HG03103 (cell line): ENCODE measurements around the gene ZRANB3.
A peak's percentile ranks its signal among the peaks of the same experiment; 100 is the strongest.
"Not testable (repeated sequence)": the region's sequence is repeated elsewhere in the genome, so short reads cannot be mapped to it uniquely, and the experiment has no call there.

Experiments used
- ATAC-seq: cut with Tn5 transposase; IDR thresholded peaks from one replicate; pipeline ENCODE4 v1.9.1; 2021; ENCODE audit warnings: low read depth; ENCODE audit not compliant: unreplicated experiment

Gene ZRANB3

DNA sequence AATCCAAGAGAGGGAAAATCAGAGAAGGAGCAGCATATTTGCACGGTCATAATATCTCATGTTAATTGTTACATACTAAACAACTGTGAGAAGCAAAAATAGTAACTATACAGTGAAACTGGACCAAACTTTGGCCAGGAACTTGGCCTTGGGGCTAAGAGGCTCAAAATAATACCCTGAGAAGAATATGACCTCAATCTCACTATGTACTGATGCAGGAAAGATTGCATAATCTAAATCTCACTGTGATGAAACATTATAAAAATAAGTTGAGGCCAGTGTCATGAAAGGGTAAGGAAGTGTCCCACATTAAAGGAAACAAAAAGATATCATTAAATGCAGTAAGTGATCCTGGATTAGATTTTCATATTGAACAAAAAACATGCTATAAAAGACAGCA, 36.5 kb downstream of the ZRANB3 start:
- ATAC-seq, result no peak

DNA sequence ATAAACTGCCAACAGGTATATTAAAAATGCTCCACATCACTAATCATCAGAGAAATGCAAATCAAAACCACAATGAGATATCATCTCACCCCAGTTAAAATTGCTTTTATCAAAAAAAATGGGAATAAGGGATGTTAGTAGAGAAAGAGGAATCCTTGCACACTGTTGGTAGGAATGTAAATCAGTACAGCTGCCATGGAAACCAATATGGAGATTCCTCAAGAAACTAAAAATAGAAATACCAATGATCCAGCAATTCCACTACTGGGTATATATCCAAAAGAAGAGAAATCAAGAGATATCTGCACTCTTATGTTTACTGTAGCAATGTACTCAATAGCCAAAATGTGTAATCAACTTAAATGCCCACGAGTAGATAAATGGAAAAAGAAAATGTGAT, 40.6 kb downstream of the ZRANB3 start:
- ATAC-seq, result no peak

DNA sequence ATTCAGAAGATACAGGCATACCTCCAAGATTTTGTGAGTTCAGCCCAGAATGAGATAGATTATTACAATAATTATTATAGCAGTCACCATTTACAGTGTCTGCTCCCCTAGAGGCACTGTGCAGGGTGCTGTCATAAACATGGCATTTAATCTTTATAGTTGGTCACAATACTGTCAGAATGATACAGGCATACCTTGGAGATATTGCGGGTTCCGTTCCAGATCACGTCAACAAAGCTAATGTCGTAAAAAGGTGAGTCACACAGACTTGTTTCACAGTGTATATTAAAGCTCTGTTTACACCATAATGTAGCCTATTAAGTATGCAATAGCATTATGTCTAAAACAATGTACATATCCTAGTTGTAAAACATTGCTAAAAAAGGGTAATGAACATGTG, 45.6 kb downstream of the ZRANB3 start:
- no peak for ATAC-seq

DNA sequence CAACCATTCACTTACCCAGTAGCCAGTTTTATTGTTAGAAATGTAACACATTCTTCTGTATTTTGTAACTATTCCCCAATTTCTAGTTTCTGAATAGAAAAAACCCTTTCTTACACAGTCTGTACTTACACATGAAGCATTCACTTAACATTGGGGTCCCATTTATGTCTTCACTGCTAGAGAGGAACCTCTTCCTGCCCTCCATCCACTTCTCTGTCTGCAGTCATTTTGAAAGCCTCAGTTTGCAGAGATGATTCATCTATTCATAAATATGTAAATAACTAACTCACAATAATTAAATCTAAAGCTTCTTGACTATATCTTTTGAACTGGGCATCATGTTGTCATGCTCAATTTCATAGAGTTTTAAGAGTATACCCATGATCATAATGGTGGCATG, 55.9 kb downstream of the ZRANB3 start:
- no peak for ATAC-seq

DNA sequence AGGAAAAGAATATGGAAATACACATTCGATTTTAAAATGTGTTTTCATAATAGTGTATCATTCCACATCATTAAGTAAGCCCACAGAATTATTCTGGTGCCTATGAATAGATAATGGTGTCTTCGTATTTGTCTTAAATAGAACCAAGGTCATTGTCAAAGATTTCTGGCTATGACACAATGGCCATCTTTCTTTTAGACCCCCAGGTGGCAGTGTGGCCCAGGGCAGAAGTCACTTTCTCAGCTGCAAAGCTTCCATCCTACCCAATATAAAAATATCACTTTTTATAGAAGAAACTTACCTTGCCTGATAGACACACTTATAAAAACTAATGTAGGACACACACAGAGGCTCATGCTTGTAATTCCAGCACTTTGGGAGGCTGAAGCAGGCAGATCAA, 57.5 kb downstream of the ZRANB3 start:
- peak; percentile 59 for ATAC-seq

DNA sequence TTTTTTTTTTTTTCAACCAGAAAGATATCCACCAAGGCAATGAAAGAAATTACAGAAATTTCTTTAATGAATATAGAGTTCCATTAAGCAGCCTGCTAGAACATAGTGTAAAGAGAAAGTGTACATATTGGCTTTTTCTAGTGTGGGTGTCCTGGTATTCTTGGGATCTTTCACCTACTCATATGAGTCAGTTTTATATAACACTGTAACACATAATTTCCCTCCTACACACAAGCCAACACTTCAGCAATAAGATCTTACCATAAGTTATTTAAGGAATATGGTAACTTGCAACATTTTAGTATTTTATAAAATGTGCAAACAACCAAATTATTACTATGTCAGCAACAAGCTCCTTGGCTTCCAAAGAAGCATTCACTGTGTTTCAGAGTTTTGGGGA, 59.9 kb downstream of the ZRANB3 start:
- no peak for ATAC-seq

DNA sequence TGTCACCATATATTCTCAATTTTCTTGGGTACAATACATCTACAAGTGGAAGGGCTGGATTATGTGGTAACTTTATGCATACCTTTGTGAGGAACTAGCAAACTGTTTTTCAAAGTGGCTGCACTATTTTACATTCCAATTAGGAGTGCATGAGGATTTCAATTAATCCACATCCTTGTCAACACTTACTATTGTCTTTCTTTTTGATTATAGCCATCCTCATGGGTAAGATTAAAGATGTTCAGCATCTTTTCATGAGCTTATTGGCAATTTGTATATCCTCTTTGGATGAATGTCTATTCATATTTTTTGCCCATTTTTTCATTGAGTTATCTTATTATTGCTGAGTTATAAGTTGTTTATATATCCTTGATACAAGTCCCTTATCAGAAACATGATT, 73.7 kb downstream of the ZRANB3 start:
- no peak for ATAC-seq

DNA sequence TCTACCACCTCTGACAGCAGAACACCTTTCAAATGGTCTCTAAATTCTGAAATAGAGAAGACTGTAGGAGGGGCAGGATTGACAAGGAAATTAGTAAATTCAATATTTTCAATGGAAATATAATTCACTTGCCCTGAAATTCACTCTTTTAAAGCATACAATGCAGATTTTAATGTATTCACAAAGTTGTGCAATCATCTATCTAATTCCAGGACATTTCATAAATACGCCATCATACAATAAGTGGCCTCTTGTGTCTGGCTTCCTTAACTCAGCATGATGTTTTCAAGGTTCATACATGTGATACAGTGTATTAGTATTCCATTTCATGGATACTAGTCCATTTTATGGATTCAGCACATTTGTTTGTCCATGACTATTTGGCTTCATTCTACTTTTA, 74.2 kb downstream of the ZRANB3 start:
- no peak for ATAC-seq

DNA sequence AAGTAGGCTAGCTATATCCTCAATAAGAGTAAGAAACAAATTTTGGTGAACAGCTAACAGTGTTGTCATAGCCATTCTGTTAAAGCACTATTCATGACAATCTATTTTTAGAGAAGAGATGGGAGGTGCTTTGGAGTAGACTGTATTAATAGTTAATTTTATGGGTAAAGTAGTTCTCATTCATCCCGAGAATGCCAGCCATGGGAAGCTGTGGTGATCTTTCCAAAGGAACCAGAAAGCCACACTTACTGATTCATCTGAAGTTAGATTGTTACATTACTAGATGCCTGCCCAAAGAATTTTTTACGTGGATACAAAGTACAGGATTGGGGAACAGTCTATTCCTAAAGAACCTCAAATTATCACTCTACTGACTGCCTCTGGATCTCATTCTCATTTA, 74.6 kb downstream of the ZRANB3 start:
- no peak for ATAC-seq

DNA sequence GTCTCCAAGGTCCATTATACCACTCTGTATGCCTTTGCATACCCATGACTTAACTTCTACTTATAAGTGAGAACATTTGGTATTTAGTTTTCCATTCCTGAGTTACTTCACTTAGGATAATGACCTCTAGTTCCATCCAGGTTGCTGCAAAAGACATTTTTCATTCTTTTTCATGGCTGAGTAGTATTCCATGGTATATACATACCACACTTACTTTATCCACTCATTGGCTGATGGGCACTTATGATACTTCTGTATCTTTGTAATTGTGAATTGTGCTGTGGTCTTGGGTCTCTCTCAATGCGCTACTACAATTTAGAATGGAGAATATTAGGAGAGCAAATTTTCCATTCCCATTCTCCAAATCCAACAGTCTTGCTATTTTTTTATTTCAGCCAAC, 76.4 kb downstream of the ZRANB3 start:
- no peak for ATAC-seq

DNA sequence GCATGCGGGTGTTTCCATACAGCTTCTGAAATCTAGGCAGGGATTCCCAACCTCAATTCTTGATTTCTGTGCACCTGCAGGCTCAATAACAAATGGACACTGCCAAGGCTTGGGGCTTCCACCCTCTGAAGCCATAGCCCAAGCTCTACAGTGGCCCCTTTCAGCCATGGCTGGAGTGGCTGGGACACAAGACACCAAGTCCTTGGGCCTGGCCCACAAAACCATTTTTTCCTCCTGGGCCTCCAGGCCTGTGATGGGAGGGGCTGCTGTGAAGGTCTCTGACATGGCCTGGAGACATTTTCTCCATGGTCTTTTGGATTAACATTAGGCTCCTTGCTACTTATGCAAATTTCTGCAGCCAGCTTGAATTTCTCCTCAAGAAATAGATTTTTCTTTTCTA, 78.0 kb downstream of the ZRANB3 start:
- ATAC-seq, result not testable (repeated sequence)

DNA sequence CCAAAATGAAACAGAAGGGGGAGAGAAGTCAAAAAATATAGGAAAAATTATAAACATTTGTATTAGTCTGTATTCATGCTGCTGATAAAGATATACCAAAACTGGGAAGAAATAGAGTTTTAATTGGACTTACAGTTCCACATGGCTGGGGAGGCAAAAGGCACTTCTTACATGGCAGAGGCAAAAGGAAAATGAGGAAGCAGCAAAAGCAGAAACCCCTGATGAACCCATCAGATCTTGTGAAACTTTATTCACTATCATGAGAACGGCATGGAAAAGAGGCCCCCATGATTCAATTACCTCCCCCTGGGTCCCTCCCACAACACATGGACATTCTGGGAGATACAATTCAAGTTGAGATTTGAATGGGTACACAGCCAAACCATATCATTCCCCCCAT, 79.1 kb downstream of the ZRANB3 start:
- ATAC-seq, result no peak

DNA sequence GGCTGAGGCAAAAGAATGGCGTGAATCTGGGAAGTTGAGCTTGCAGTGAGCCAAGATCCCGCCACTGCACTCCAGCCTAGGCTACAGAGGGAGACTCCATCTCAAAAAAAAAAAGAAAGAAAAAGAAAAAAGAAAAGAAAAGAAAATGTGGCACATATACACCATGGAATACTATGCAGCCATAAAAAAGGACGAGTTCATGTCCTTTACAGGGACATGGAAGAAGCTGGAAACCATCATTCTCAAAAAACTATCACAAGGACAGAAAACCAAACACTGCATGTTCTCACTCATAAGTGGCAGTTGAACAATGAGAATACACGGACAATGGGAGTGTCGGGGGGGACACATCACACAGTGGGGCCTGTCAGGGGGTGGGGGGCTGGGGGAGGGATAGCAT, 88.0 kb downstream of the ZRANB3 start:
- not testable (repeated sequence) for ATAC-seq

DNA sequence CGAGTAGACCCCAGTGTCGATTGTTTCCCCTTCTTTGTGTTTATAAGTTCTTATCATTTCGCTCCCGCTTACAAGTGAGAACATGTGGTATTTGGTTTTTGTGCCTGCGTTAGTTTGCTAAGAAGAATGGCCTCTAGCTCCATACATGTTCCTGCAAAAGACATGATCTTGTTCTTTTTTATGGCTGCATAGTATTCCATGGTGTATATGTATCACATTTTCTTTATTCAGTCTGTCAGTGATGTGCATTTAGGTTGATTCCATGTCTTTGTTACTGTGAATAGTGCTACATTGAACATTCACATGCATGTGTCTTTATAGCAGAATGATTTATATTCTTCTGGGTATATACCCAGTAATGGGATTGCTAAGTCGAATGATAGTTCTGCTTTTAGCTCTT, 95.9 kb downstream of the ZRANB3 start:
- ATAC-seq, result not testable (repeated sequence)

DNA sequence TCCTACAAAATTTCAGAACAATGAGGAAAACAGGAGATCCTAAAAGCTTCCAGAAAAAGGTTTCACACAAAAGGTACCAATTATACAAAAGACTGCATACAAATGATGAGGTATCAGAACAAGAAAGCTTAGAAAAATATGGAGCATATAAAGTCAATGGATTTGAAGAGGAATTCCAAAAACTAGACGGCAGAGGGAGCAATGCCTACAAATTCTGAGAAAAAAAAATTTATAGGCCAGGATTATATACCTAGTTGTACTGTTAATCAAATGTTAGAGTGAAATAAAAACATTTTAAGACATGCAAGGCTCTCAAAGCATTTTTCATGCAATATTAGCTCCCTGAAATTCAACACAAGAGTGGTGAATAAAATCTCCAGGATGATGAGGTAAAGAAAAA, 106.2 kb downstream of the ZRANB3 start:
- ATAC-seq, result no peak

DNA sequence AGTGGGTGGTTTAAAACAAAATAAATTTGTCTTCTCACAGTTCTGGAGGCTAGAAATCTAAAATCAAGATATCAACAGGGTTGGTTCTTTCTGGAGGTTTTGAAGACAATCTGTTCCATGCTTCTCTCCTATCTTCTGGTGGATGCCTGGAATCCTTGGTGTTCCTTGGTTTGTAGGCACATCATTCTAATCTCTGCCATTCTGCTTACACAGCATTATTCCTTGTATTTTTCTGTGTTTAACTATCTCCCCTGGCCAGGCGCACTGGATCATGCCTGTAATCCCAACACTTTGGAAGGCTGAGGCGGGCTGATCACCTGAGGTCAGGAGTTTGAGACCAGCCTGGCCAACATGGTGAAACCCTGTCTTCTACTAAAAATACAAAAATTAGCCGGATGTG, 108.1 kb downstream of the ZRANB3 start:
- ATAC-seq, result no peak

DNA sequence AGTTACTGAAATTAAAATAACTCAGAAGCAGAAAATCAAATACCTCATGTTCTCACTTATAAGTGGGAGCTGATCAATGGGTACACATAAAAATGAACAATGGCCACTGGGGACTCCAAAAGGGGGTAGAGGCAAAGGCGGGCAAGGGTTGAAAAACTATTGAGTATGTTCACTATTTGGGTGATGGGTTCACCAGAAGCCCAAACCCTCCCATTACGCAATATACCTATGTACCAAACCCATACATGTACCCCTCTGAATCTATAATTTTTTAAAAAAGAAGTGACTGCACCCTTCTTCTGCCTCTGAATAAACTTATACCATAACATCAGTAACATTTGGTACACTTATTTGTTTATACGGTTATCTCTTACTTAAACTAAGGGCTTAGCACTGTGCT, 119.4 kb downstream of the ZRANB3 start:
- no peak for ATAC-seq

DNA sequence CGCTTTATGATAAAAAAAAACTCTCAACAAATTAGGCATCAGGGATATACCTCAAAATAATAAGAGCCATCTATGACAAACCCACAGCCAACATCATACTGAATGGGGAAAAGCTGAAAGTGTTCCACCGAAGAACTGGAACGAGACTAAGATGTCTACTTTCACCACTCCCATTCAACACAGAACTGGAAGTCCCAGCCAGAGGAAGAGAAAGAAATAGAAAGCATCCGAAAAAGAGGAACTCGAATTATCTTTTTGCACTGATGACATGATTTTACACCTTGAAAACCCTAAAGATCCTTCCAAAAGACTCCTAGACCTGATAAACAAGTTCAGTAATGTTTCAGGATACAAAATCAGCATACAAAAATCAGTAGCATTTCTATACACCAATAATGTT, 121.6 kb downstream of the ZRANB3 start:
- no peak for ATAC-seq

DNA sequence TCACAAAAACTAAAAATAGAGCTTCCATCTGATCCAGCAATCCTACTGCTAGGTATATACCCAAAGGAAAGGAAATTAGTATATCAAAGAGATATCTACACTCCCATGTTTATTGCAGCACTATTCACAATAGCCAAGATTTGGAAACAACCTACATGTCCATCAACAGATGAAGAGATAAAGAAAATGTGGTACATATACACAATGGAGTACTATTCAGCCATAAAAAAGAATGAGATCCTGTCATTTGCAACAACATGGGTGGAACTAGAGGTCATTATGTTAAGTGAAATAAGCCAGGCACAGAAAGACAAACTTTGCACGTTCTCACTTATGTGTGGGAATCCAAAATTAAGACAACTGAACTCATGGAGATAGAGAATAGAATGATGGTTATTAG, 134.8 kb downstream of the ZRANB3 start:
- not testable (repeated sequence) for ATAC-seq

DNA sequence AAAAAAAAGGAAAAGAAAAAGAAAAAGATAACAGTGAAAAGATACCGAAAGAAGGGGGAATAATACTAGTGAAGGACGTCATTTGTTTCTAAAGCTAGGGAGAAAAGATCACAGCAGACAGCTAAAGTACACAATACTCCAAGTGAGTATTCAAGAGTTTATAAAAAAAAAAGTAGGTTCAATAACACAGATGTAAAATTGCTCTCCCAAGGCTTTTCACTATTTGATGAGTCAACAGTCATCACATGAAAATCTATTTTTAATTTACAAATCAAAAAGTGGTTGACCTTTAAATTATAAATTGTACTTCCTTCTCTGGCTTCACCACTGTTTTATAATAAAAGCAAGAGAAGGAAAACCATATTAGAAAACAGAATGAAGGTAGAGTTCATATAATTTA, 144.0 kb downstream of the ZRANB3 start:
- ATAC-seq, result no peak

DNA sequence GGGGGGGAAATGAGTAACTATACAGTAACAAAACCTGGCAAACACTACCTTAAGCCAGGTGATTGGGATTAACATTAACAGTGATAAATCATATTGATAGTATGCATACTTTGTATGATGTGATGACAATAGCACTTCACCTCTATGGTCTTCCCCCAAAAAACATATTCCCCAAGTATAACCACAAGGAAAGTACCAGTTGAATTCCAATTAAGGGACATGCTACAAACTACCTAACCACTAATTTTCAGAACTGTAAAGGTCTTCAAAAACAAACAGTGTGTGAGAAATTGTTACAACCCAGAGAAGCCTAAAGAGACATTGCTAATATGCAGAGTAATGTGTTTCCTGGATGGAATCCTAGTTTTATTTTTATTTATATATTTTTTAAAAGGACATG, 152.4 kb downstream of the ZRANB3 start:
- no peak for ATAC-seq

DNA sequence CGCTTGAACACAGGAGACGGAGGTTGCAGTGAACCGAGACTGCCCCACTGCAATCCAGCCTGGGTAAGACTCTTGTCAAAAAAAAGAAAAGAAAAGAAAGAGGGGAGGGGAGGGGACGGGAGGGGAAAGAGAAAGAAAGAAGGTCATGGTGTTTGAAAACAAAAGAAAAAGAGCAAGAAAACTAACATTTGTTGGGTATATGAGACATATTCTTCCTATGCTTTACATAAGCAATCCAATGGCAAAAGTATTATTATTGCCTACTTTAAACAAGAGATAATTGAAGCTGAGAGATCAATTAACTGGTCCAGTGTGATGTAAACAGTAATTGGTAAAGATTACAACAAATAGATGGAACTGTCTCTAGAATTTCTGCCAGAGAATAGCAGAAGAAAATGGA, 157.3 kb downstream of the ZRANB3 start:
- ATAC-seq, result no peak

DNA sequence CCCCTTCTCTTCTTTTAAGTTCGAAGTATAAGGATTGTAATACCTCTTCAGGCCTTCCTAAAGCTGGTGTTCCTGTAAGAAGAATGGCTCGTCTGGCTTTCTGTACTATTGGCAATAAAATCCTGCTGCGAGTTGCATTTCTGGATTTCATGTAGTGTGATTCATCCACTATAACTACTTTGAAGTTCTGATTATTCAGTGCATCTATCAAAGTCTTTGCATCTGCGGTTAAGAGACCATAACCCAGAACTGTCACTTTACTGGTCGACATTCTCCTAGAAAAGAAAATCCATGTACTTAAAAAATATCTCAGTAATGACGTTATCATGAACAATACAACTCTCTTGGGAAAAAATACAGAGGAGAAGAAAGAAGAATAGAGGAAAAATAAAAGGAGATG, 181.1 kb downstream of the ZRANB3 start:
- no peak for ATAC-seq
